GM12891 (cell line): ENCODE data around the gene MOAP1.

ENCODE experiments used
- POLR2A ChIP-seq: IDR thresholded peaks from 2 replicates; pipeline ENCODE4 v1.6.1; 2011; ENCODE audit warnings: low read depth, low read length, control low read depth
- POLR2AphosphoS5 ChIP-seq: IDR thresholded peaks from 2 replicates; pipeline ENCODE4 v1.6.1; 2011; ENCODE audit warnings: low read depth, low read length, control low read depth
- SPI1 ChIP-seq: IDR thresholded peaks from 2 replicates; pipeline ENCODE4 v1.6.1; 2011; ENCODE audit warnings: low read depth, low read length, control low read depth
- TAF1 ChIP-seq: IDR thresholded peaks from 2 replicates; pipeline ENCODE4 v1.6.1; 2011; ENCODE audit warnings: low read depth, low read length, control low read depth

DNA sequence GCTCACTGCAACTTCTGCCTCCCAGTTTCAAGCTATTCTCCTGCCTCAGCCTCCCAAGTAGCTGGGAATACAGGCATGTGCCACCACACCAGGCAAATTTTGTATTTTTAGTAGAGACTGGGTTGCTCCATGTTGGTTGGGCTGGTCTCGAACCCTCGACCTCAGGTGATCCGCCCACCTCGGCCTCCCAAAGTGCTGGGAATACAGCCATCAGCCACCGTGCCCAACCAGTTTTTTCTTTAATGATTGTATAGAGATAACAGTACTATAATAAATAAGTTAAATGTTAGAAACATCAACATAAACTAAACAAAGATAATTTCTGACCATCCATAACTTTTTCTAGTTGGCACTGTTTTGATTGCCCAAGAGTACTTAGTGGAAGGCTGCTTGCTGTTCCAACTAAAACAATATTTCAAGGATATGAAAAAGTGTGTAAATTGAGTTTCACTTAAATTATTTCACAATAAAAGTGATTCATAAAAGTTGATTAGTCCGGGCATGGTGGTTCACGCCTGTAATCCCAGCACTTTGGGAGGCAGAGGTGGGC lies 16.5 kb upstream of the MOAP1 start:
- TF ChIP-seq POLR2AphosphoS5: no peak
- no peak for TF ChIP-seq POLR2A
- no peak for TF ChIP-seq SPI1
- TF ChIP-seq TAF1: no peak
